Endodermal cell (in vitro differentiated cells): ENCODE results near the gene RFC3. TPM values are rescaled to one million over a fixed set of nuclear protein-coding genes. Genes with fewer than 3 reads are reported as not detected.

Experiments
- DNase-seq: peaks from one replicate; pipeline ENCODE4 v3.0.0-alpha.2; 2017
- H3K27ac ChIP-seq: 2 replicates; pipeline ENCODE4 v1.5.1; 2013; ENCODE audit warnings: mild to moderate bottlenecking, low read depth, low read length, moderate library complexity
- H3K27me3 ChIP-seq: 2 replicates; pipeline ENCODE4 v1.6.1; 2013; ENCODE audit warnings: mild to moderate bottlenecking, low read length, moderate library complexity; ENCODE audit not compliant: insufficient read depth, control insufficient read depth, poor library complexity, severe bottlenecking
- H3K36me3 ChIP-seq: 2 replicates; pipeline ENCODE4 v1.7.0; 2013; ENCODE audit warnings: mild to moderate bottlenecking, low read length, moderate library complexity; ENCODE audit not compliant: control insufficient read depth, insufficient read depth
- H3K4me1 ChIP-seq: one replicate; pipeline ENCODE4 v1.7.0; 2013; ENCODE audit warnings: low read length; ENCODE audit not compliant: control insufficient read depth, insufficient read depth
- H3K4me3 ChIP-seq: 2 replicates; pipeline ENCODE4 v1.5.1; 2013; ENCODE audit warnings: mild to moderate bottlenecking, low read length, moderate library complexity
- H3K9ac ChIP-seq: 2 replicates; pipeline ENCODE4 v1.6.1; 2013; ENCODE audit warnings: mild to moderate bottlenecking, low read length, moderate library complexity; ENCODE audit not compliant: poor library complexity, severe bottlenecking; ENCODE audit errors: extremely low read depth
- H3K9me3 ChIP-seq: 2 replicates; pipeline ENCODE4 v1.6.1; 2013; ENCODE audit warnings: mild to moderate bottlenecking, low read length, moderate library complexity; ENCODE audit not compliant: control insufficient read depth
- H3K27ac Mint-ChIP-seq: 2 replicates; pipeline ENCODE4 v1.8.0; 2020; ENCODE audit warnings: mixed read lengths
- H3K27me3 Mint-ChIP-seq: 2 replicates; pipeline ENCODE4 v1.8.0; 2021; ENCODE audit warnings: mild to moderate bottlenecking, mixed read lengths; ENCODE audit not compliant: insufficient read depth
- H3K36me3 Mint-ChIP-seq: 2 replicates; pipeline ENCODE4 v1.8.0; 2020; ENCODE audit warnings: low read depth, mixed read lengths
- H3K4me1 Mint-ChIP-seq: 2 replicates; pipeline ENCODE4 v1.8.0; 2020; ENCODE audit warnings: mixed read lengths
- H3K4me3 Mint-ChIP-seq: 2 replicates; pipeline ENCODE4 v1.8.0; 2020; ENCODE audit warnings: mild to moderate bottlenecking, moderate library complexity, mixed read lengths
- H3K9me3 Mint-ChIP-seq: 2 replicates; pipeline ENCODE4 v1.8.0; 2020; ENCODE audit warnings: mild to moderate bottlenecking, mixed read lengths
- CTCF ChIP-seq: fragments of 200-600 bp; sonication (generic); conservative IDR thresholded peaks from 2 replicates; pipeline ENCODE4 v1.5.0; 2021; ENCODE audit warnings: antibody characterized with exemption, mild to moderate bottlenecking
- WGBS, 2 experiments: methylation state at CpG; one replicate each; pipeline versions ENCODE4 v1.1.5 to v1.1.7; 2013; ENCODE audit warnings: missing lambda C conversion rate in 2 of 2, mixed read lengths in 1 of 2; ENCODE audit not compliant: insufficient coverage in 1 of 2, insufficient read length in 1 of 2; 5-methylcytosine and 5-hydroxymethylcytosine counted together
- total RNA-seq, 2 donors: library from RNA; stranded (reverse); fragmentation: NEBNext Ultra II Directional in 1 of 2; extraction: Animal tissue kit (Norgen Biotek cat#: 25700) in 1 of 2; gene quantifications; 2 replicates in 1 of 2; 3 replicates in 1 of 2; pipeline ENCODE4 v1.2.1, GENCODE V29; 2021

RFC3 gene
- total RNA-seq, 2 donors from 2014 or later: 29.8 to 34.2 TPM

GRCh38 chr13:33859691-33860303 is 41.8 kb downstream of the RFC3 start:
- no peak overlapping the region for H3K27ac Mint-ChIP-seq
- no peaks in the 10 kb centered on the region for H3K9me3 ChIP-seq
- WGBS, 2 experiments: 83 to 100% methylated on average over 1 of the region's 1 CpG
- H3K36me3 Mint-ChIP-seq: no peaks in the 10 kb centered on the region
- no peaks in the 10 kb centered on the region for H3K27me3 Mint-ChIP-seq
- H3K27ac ChIP-seq: no peak overlapping the region
- H3K9me3 Mint-ChIP-seq: no peaks in the 10 kb centered on the region
- H3K27me3 ChIP-seq: no peaks in the 10 kb centered on the region
- H3K9ac ChIP-seq: no peak overlapping the region
- H3K4me3 Mint-ChIP-seq: no peak overlapping the region
- peaks cover 5% of the 10 kb centered on the region for H3K36me3 ChIP-seq
- no peaks in the 10 kb centered on the region for H3K4me1 ChIP-seq
- TF ChIP-seq CTCF: no peak
- H3K4me3 ChIP-seq: no peak overlapping the region
- H3K4me1 Mint-ChIP-seq: no peaks in the 10 kb centered on the region
- no peak for DNase-seq

GRCh38 chr13:33860526-33860925 is 42.6 kb downstream of the RFC3 start:
- no peak overlapping the region for H3K4me3 Mint-ChIP-seq
- Histone ChIP-seq H3K27me3 (no peaks in the 10 kb centered on the region), H3K36me3 (peaks cover 5% of the 10 kb centered on the region), H3K4me1 (no peaks in the 10 kb centered on the region), H3K27ac (no peak overlapping the region), H3K4me3 (no peak overlapping the region), H3K9me3 (no peaks in the 10 kb centered on the region), H3K9ac (no peak overlapping the region)
- no peak for TF ChIP-seq CTCF
- no peaks in the 10 kb centered on the region for H3K36me3 Mint-ChIP-seq
- H3K9me3 Mint-ChIP-seq: no peaks in the 10 kb centered on the region
- H3K4me1 Mint-ChIP-seq: no peaks in the 10 kb centered on the region
- H3K27me3 Mint-ChIP-seq: no peaks in the 10 kb centered on the region
- DNase-seq: no peak
- WGBS, 2 experiments: 90 to 100% methylated on average over 6 to 9 of the region's 9 CpGs
- H3K27ac Mint-ChIP-seq: no peak overlapping the region

DNA sequence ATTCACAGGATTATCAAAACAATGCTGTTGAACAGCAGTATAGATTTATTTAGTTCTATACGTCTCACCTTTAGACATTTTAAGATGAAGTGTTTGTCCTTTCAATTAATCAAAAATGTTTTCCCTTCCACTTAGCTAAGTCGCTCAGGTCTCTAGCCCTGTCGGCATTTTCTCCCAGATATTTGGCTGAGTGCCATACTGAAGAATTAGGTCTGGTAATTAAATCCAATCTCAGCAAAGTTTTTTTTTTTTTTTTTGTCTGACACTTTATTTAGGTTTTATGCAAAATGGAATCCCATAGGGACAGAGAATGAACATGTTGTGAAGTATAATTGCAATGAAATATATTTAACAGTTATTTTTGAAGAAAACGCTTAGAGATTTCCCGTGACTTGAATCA is 44.1 kb downstream of the RFC3 start:
- no peak overlapping the region for H3K9ac ChIP-seq
- H3K27ac Mint-ChIP-seq: no peak overlapping the region
- TF ChIP-seq CTCF: no peak
- no peaks in the 10 kb centered on the region for H3K27me3 ChIP-seq
- H3K4me3 ChIP-seq: no peak overlapping the region
- H3K27ac ChIP-seq: no peak overlapping the region
- no peaks in the 10 kb centered on the region for H3K4me1 Mint-ChIP-seq
- peaks cover 5% of the 10 kb centered on the region for H3K36me3 ChIP-seq
- H3K9me3 ChIP-seq: no peaks in the 10 kb centered on the region
- no peak overlapping the region for H3K4me3 Mint-ChIP-seq
- no peaks in the 10 kb centered on the region for H3K9me3 Mint-ChIP-seq
- 93% methylated on average over 5 of the region's 5 CpGs for WGBS, 2 experiments
- H3K4me1 ChIP-seq: no peaks in the 10 kb centered on the region
- no peaks in the 10 kb centered on the region for H3K36me3 Mint-ChIP-seq
- no peaks in the 10 kb centered on the region for H3K27me3 Mint-ChIP-seq
- DNase-seq: no peak
